Esophagus muscularis mucosa (tissue), 4 donors: ENCODE measurements around the gene S100A3. TPM values are rescaled to one million over a fixed set of nuclear protein-coding genes. Genes with fewer than 3 reads are reported as not detected.

ENCODE experiments used
- DNase-seq: peaks from one replicate; pipeline ENCODE4 v3.0.0-alpha.2; 2017; ENCODE audit errors: extremely low spot score
- H3K27ac ChIP-seq, 4 donors: fragments of 200-600 bp; sonication (generic); replicated peaks in 1 of 4; 1 replicate in 3 of 4; 2 replicates in 1 of 4; pipeline ENCODE4 v1.5.1; 2016 to 2019; ENCODE audit warnings: mild to moderate bottlenecking in 1 of 4
- H3K27me3 ChIP-seq, 4 donors: fragments of 200-600 bp; sonication (generic); one replicate each; pipeline versions ENCODE4 v1.5.1 to v1.6.0; 2016 to 2019
- H3K36me3 ChIP-seq, 4 donors: fragments of 200-600 bp; sonication (generic); one replicate each; pipeline ENCODE4 v1.5.1; 2016 to 2019
- H3K4me1 ChIP-seq, 4 donors: fragments of 200-600 bp; sonication (generic); one replicate each; pipeline ENCODE4 v1.5.1; 2016 to 2019
- H3K4me3 ChIP-seq, 4 donors: fragments of 200-600 bp; sonication (generic); 1 replicate in 2 of 4; 2 replicates in 2 of 4; pipeline ENCODE4 v1.5.1; 2016 to 2019; ENCODE audit warnings: mild to moderate bottlenecking in 4 of 4, moderate library complexity in 1 of 4
- H3K9me3 ChIP-seq, 4 donors: fragments of 200-600 bp; sonication (generic); 1 replicate in 3 of 4; 2 replicates in 1 of 4; pipeline ENCODE4 v1.5.1; 2016 to 2019
- CTCF ChIP-seq, 3 experiments: fragments of 200-600 bp in 2 of 3; fragments of 450-650 bp in 1 of 3; sonication (generic) in 2 of 3; IDR thresholded peaks; one replicate each; pipeline ENCODE4 v1.5.1; 2017 to 2019; ENCODE audit warnings: antibody characterized with exemption in 3 of 3, mild to moderate bottlenecking in 2 of 3, moderate library complexity in 1 of 3
- EP300 ChIP-seq: sonication (generic); formaldehyde crosslinking; IDR thresholded peaks from one replicate; pipeline ENCODE4 v1.6.1; 2017; ENCODE audit warnings: antibody characterized with exemption
- POLR2A ChIP-seq: fragments of 450-650 bp; IDR thresholded peaks from one replicate; pipeline ENCODE4 v1.6.1; 2017; ENCODE audit warnings: antibody characterized with exemption, moderate library complexity, mild to moderate bottlenecking, low read depth
- POLR2AphosphoS5 ChIP-seq, 2 donors: sonication (generic); formaldehyde crosslinking; IDR thresholded peaks; one replicate each; pipeline ENCODE4 v1.6.1; 2017; ENCODE audit warnings: antibody characterized with exemption in 2 of 2
- WGBS: methylation state at CpG from one replicate; pipeline ENCODE4 v1.1.5; 2018; 5-methylcytosine and 5-hydroxymethylcytosine counted together
- intact Hi-C: fragments of 100-400 bp; cut with DNase I; formaldehyde crosslinking; loops from one replicate; pipeline ENCODE4 v1.15.1; 2023
- total RNA-seq, 4 donors: library from RNA; depleted of rRNA; stranded (reverse); fragments of >200 nt; gene quantifications; one replicate each; pipeline versions ENCODE4 v1.1.0 to v1.2.1, GENCODE V29; 2016

S100A3 gene
- total RNA-seq, 4 donors from 2014 or later = 2.1 to 4.2 (median 2.7) TPM; not detected in 1

GRCh38 chr1:153561466-153561985, 12.5 kb upstream of the S100A3 start:
- H3K36me3 ChIP-seq = no peaks in the 10 kb centered on the region
- TF ChIP-seq CTCF (IDR thresholded peaks at IDR 0.05) = no peak
- no peak for TF ChIP-seq POLR2A
- no peak for TF ChIP-seq EP300
- TF ChIP-seq POLR2AphosphoS5 (IDR thresholded peaks at IDR 0.05) = no peak
- H3K4me3 ChIP-seq = no peak overlapping the region
- WGBS = 100% methylated on average over 3 of the region's 3 CpGs
- peaks cover 15 to 30% (median 20%) of the 10 kb centered on the region in 4 donors for H3K4me1 ChIP-seq
- no peak for DNase-seq
- intact Hi-C loops = no loop called here
- H3K27ac ChIP-seq = no peak overlapping the region
- no peaks in the 10 kb centered on the region for H3K27me3 ChIP-seq
- H3K9me3 ChIP-seq = no peaks in the 10 kb centered on the region

DNA sequence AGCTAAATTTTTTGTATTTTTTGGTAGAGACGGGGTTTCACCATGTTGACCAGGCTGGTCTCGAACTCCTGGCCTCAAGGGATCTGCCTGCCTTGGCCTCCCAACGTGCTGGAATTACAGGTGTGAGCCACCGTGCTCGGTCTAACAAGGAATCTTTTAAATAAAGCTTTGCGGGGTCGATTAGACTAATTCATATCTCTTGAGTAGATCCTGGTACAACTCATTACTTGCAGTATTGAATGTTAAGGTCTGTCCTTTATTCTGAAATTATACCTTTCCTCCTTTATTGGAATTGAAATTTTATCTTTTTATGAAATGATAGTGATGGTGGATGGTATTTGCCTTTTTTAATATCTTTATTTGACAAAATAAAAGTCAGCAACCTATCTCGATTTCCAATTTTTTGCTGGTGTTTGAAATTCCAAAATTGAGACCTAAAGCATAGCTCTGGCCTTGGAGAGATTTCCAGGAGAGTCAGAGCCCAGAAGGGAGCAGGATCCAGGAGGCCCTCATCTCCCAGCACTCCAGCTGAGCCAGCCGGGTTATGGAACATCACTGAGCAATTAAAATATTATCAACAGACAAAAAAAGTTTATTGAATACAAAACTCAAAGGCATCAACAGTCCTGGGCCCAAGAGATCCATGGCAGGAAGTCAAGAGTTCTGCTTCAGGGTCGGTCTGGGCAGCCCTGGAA, 11.9 kb upstream of the S100A3 start:
- no peak for TF ChIP-seq EP300
- TF ChIP-seq CTCF (IDR thresholded peaks at IDR 0.05) = no peak
- no peak for TF ChIP-seq POLR2AphosphoS5 (IDR thresholded peaks at IDR 0.05)
- no peak for TF ChIP-seq POLR2A
- no peaks in the 10 kb centered on the region for H3K36me3 ChIP-seq
- H3K27me3 ChIP-seq = no peaks in the 10 kb centered on the region
- intact Hi-C loops = no loop called here
- H3K27ac ChIP-seq = no peak overlapping the region
- DNase-seq = no peak
- no peaks in the 10 kb centered on the region for H3K9me3 ChIP-seq
- H3K4me1 ChIP-seq = peaks cover 9 to 24% (median 14%) of the 10 kb centered on the region in 4 donors
- 84% methylated on average over 10 of the region's 10 CpGs for WGBS
- no peak overlapping the region for H3K4me3 ChIP-seq

DNA sequence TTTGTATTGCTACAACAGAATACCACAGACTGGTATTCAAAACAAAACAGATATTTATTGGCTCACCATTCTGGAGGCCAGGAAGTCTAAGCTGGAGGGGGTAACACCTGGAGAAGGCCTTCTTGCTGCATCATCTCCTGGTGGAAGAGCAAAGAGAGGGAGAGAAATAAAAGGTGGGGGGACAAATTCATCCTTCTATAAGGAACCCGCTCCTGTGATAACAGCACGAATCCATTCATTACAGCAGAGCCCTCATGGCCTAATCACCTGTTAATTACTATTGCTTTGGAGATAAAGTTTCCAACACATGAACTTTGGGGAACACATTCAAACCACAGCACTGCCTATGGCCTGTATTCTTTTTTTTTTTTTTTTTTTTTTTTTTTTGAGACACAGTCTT, 11.2 kb upstream of the S100A3 start:
- H3K27me3 ChIP-seq = no peaks in the 10 kb centered on the region
- H3K4me3 ChIP-seq = no peak overlapping the region
- DNase-seq = no peak
- H3K9me3 ChIP-seq = no peaks in the 10 kb centered on the region
- no peak for TF ChIP-seq POLR2AphosphoS5 (IDR thresholded peaks at IDR 0.05)
- no peak for TF ChIP-seq EP300
- no peak for TF ChIP-seq CTCF (IDR thresholded peaks at IDR 0.05)
- TF ChIP-seq POLR2A = no peak
- H3K4me1 ChIP-seq = peaks cover 2 to 17% (median 7%) of the 10 kb centered on the region in 4 donors
- no peak overlapping the region for H3K27ac ChIP-seq
- H3K36me3 ChIP-seq = no peaks in the 10 kb centered on the region
- WGBS = 100% methylated on average over 2 of the region's 2 CpGs
- intact Hi-C loops = no loop called here

- DNase-seq = no peak
- TF ChIP-seq EP300 (no peak), CTCF (IDR thresholded peaks at IDR 0.05) (no peak), POLR2A (no peak), POLR2AphosphoS5 (IDR thresholded peaks at IDR 0.05) (no peak)
- no peaks in the 10 kb centered on the region for H3K36me3 ChIP-seq
- H3K27ac ChIP-seq = no peak overlapping the region
- H3K4me3 ChIP-seq = no peak overlapping the region
- no peaks in the 10 kb centered on the region for H3K9me3 ChIP-seq
- intact Hi-C loops = no loop called here
- H3K27me3 ChIP-seq = no peaks in the 10 kb centered on the region
- H3K4me1 ChIP-seq = peaks cover 12 to 22% (median 21%) of the 10 kb centered on the region in 4 donors
- 97% methylated on average over 3 of the region's 3 CpGs for WGBS
Measured at GRCh38 chr1:153557877-153558276, 8.8 kb upstream of the S100A3 start.
